HepG2 (cell line): ENCODE measurements around the gene COQ5. TPM values are rescaled to one million over a fixed set of nuclear protein-coding genes. Genes with fewer than 3 reads are reported as not detected.

Source experiments
- ARNT2 ChIP-seq: sonication (generic); formaldehyde crosslinking; IDR thresholded peaks from 2 replicates; pipeline ENCODE4 v1.8.0; 2022; ENCODE audit warnings: mild to moderate bottlenecking, low read depth, missing genetic modification reagents, moderate library complexity
- FOXC1 ChIP-seq: sonication (generic); formaldehyde crosslinking; IDR thresholded peaks from 2 replicates; pipeline ENCODE4 v1.8.0; 2022; ENCODE audit warnings: mild to moderate bottlenecking, missing genetic modification reagents, borderline replicate concordance
- GATAD2A ChIP-seq: IDR thresholded peaks from 2 replicates; pipeline ENCODE4 v1.6.1; 2016
- MEIS2 ChIP-seq: sonication (generic); formaldehyde crosslinking; IDR thresholded peaks from 2 replicates; pipeline ENCODE4 v1.9.0; 2021; ENCODE audit warnings: mild to moderate bottlenecking, missing genetic modification reagents
- MIER3 ChIP-seq: IDR thresholded peaks from 2 replicates; pipeline ENCODE4 v1.6.1; 2016; ENCODE audit warnings: missing compliant biosample characterization, borderline replicate concordance
- MLLT10 ChIP-seq: sonication (generic); formaldehyde crosslinking; IDR thresholded peaks from 2 replicates; pipeline ENCODE4 v1.4.0; 2020; ENCODE audit warnings: missing genetic modification reagents
- NCOR1 ChIP-seq: fragments of 200-600 bp; sonication (generic); IDR thresholded peaks from 2 replicates; pipeline ENCODE4 v1.7.0; 2017; ENCODE audit warnings: antibody characterized with exemption, low read length, borderline replicate concordance
- U2AF1 ChIP-seq: fragments of 200-400 bp; formaldehyde crosslinking; optimal IDR thresholded peaks from 2 replicates; pipeline ENCODE3; 2017; ENCODE audit warnings: mild to moderate bottlenecking, low read depth, low read length
- U2AF2 ChIP-seq: fragments of 200-400 bp; formaldehyde crosslinking; IDR thresholded peaks from 2 replicates; pipeline ENCODE4 v1.6.1; 2017; ENCODE audit warnings: low read depth, mild to moderate bottlenecking, low read length
- ZFP90 ChIP-seq: sonication (generic); formaldehyde crosslinking; IDR thresholded peaks from 2 replicates; pipeline ENCODE4 v1.8.0; 2022; ENCODE audit warnings: missing genetic modification reagents, mild to moderate bottlenecking, inconsistent platforms, borderline replicate concordance
- ZNF317 ChIP-seq: sonication (generic); formaldehyde crosslinking; IDR thresholded peaks from 2 replicates; pipeline ENCODE4 v1.5.0; 2020; ENCODE audit warnings: mild to moderate bottlenecking, missing genetic modification reagents
- polyA plus RNA-seq, 8 experiments: library from polyadenylated mRNA; depleted of rRNA in 3 of 8; stranded (reverse) in 7 of 8; unstranded in 1 of 8; fragments of >200 nt; fragmentation: Illumina TruSeq in 4 of 8; extraction: Trizol in 4 of 8; gene quantifications; 2 replicates each; pipeline versions ENCODE4 v1.2.1 to v1.2.3, GENCODE V29; 2011 to 2016; ENCODE audit warnings: low read depth in 4 of 8, missing spikeins in 1 of 8, mixed read lengths in 1 of 8; ENCODE audit not compliant: insufficient read depth in 1 of 8
- total RNA-seq, 5 experiments: library from RNA; depleted of rRNA; stranded (reverse); fragments of >200 nt; fragmentation: Illumina TruSeq; extraction: Trizol; gene quantifications; 2 replicates each; pipeline ENCODE4 v1.2.3, GENCODE V29; 2016; ENCODE audit warnings: low read depth in 1 of 5
- TF ChIP-seq, protein P1 (sequence below): sonication (generic); formaldehyde crosslinking; IDR thresholded peaks from 2 replicates; pipeline ENCODE4 v1.8.0; 2022; ENCODE audit warnings: low read depth, missing genetic modification reagents
- TF ChIP-seq, protein P2 (sequence below): fragments of 450-650 bp; IDR thresholded peaks from 2 replicates; pipeline ENCODE4 v1.6.1; 2017; ENCODE audit warnings: mild to moderate bottlenecking
- TF ChIP-seq, protein P3 (sequence below): sonication (generic); formaldehyde crosslinking; IDR thresholded peaks from 2 replicates; pipeline ENCODE4 v1.4.0; 2020; ENCODE audit warnings: low read depth, missing genetic modification reagents
- TF ChIP-seq, protein P4 (sequence below): sonication (generic); formaldehyde crosslinking; IDR thresholded peaks from 2 replicates; pipeline ENCODE4; 2020; ENCODE audit warnings: missing genetic modification reagents, mild to moderate bottlenecking, borderline replicate concordance
- TF ChIP-seq, protein P5 (sequence below): sonication (generic); formaldehyde crosslinking; IDR thresholded peaks from 2 replicates; pipeline ENCODE4 v1.5.0; 2020; ENCODE audit warnings: missing genetic modification reagents, mild to moderate bottlenecking, borderline replicate concordance

Gene COQ5
- total and polyA plus RNA-seq, 2 of the 13 experiments (the other 11 are each of a cell fraction or from before 2014, with no cell fraction given): 36.4 to 41.5 TPM

DNA sequence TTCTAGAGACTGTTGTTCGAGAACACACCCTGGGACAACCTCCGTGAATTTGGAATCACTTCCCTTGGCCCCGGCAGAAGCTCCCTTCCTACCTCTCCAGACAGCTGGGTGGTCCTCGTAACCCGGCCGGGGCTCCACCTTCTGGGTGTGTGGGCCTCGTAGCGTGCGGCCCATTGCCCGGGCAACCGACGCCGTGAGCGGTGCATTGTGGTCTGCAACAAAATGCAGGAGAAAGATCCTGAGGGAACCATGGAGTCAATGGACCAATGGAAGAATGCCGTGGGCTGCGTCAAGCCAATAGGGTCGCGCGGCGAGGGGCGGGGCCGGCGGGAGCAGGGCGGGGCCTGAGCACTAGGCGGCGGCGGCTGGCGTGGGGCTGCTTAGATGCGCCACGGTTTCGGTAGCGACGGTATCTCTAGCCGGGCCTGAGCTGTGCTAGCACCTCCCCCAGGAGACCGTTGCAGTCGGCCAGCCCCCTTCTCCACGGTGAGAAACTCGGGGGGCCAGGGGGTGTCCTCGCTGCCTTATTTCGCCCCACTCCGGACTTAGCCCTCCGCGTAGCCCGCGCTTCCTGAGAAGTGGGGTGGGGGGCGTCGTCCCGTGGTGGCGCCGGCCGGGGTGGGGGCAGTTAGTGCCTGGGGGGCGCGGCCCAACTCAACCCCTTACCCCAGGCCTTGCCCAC lies 33.1 kb downstream of the COQ5 start, which contains the start of gene DYNLL1 (continued):
- TF ChIP-seq, protein P1, sequence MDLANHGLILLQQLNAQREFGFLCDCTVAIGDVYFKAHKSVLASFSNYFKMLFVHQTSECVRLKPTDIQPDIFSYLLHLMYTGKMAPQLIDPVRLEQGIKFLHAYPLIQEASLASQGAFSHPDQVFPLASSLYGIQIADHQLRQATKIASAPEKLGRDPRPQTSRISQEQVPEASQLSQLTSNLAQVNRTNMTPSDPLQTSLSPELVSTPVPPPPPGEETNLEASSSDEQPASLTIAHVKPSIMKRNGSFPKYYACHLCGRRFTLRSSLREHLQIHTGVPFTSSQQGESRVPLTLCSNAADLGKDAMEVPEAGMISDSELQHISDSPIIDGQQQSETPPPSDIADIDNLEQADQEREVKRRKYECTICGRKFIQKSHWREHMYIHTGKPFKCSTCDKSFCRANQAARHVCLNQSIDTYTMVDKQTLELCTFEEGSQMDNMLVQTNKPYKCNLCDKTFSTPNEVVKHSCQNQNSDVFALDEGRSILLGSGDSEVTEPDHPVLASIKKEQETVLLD (CRISPR knock-in tag): peak; percentile 36; the same call in 1 of the 2 replicates
- TF ChIP-seq ARNT2 (peak; percentile 21; the same call in 1 of the 2 replicates), FOXC1 (CRISPR knock-in tag) (no peak; the same call in 1 of the 2 replicates), U2AF2 (peak; percentile 93), MEIS2 (CRISPR knock-in tag) (peak; percentile 62; the same call in 1 of the 2 replicates), MIER3 (CRISPR knock-in tag) (no peak), U2AF1 (no peak), ZNF317 (peak; percentile 67; the same call in 1 of the 2 replicates), NCOR1 (no peak), ZFP90 (peak; percentile 61; the same call in 1 of the 2 replicates), GATAD2A (CRISPR knock-in tag) (no peak; the same call in 1 of the 2 replicates), MLLT10 (CRISPR knock-in tag) (no peak)
- TF ChIP-seq, protein P2, sequence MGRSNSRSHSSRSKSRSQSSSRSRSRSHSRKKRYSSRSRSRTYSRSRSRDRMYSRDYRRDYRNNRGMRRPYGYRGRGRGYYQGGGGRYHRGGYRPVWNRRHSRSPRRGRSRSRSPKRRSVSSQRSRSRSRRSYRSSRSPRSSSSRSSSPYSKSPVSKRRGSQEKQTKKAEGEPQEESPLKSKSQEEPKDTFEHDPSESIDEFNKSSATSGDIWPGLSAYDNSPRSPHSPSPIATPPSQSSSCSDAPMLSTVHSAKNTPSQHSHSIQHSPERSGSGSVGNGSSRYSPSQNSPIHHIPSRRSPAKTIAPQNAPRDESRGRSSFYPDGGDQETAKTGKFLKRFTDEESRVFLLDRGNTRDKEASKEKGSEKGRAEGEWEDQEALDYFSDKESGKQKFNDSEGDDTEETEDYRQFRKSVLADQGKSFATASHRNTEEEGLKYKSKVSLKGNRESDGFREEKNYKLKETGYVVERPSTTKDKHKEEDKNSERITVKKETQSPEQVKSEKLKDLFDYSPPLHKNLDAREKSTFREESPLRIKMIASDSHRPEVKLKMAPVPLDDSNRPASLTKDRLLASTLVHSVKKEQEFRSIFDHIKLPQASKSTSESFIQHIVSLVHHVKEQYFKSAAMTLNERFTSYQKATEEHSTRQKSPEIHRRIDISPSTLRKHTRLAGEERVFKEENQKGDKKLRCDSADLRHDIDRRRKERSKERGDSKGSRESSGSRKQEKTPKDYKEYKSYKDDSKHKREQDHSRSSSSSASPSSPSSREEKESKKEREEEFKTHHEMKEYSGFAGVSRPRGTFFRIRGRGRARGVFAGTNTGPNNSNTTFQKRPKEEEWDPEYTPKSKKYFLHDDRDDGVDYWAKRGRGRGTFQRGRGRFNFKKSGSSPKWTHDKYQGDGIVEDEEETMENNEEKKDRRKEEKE: no peak
- TF ChIP-seq, protein P3, sequence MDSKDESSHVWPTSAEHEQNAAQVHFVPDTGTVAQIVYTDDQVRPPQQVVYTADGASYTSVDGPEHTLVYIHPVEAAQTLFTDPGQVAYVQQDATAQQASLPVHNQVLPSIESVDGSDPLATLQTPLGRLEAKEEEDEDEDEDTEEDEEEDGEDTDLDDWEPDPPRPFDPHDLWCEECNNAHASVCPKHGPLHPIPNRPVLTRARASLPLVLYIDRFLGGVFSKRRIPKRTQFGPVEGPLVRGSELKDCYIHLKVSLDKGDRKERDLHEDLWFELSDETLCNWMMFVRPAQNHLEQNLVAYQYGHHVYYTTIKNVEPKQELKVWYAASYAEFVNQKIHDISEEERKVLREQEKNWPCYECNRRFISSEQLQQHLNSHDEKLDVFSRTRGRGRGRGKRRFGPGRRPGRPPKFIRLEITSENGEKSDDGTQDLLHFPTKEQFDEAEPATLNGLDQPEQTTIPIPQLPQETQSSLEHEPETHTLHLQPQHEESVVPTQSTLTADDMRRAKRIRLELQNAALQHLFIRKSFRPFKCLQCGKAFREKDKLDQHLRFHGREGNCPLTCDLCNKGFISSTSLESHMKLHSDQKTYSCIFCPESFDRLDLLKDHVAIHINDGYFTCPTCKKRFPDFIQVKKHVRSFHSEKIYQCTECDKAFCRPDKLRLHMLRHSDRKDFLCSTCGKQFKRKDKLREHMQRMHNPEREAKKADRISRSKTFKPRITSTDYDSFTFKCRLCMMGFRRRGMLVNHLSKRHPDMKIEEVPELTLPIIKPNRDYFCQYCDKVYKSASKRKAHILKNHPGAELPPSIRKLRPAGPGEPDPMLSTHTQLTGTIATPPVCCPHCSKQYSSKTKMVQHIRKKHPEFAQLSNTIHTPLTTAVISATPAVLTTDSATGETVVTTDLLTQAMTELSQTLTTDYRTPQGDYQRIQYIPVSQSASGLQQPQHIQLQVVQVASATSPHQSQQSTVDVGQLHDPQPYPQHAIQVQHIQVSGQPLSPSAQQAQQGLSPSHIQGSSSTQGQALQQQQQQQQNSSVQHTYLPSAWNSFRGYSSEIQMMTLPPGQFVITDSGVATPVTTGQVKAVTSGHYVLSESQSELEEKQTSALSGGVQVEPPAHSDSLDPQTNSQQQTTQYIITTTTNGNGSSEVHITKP (CRISPR knock-in tag): no peak
- TF ChIP-seq, protein P4, sequence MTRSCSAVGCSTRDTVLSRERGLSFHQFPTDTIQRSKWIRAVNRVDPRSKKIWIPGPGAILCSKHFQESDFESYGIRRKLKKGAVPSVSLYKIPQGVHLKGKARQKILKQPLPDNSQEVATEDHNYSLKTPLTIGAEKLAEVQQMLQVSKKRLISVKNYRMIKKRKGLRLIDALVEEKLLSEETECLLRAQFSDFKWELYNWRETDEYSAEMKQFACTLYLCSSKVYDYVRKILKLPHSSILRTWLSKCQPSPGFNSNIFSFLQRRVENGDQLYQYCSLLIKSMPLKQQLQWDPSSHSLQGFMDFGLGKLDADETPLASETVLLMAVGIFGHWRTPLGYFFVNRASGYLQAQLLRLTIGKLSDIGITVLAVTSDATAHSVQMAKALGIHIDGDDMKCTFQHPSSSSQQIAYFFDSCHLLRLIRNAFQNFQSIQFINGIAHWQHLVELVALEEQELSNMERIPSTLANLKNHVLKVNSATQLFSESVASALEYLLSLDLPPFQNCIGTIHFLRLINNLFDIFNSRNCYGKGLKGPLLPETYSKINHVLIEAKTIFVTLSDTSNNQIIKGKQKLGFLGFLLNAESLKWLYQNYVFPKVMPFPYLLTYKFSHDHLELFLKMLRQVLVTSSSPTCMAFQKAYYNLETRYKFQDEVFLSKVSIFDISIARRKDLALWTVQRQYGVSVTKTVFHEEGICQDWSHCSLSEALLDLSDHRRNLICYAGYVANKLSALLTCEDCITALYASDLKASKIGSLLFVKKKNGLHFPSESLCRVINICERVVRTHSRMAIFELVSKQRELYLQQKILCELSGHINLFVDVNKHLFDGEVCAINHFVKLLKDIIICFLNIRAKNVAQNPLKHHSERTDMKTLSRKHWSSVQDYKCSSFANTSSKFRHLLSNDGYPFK (CRISPR knock-in tag): no peak; the same call in 1 of the 2 replicates
- TF ChIP-seq, protein P5, sequence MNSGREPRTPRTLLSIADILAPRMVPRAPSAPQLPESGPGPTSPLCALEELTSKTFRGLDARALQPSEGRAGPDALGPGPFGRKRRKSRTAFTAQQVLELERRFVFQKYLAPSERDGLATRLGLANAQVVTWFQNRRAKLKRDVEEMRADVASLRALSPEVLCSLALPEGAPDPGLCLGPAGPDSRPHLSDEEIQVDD (CRISPR knock-in tag): peak; percentile 89
